Thyroid gland (tissue), 4 donors: Measurements from ENCODE around the gene WWTR1.

Experiments
- POLR2A ChIP-seq, 2 donors: fragments of 450-650 bp; IDR thresholded peaks; one replicate each; pipeline ENCODE4 v1.6.1; 2017; ENCODE audit warnings: antibody characterized with exemption in 2 of 2, mild to moderate bottlenecking in 2 of 2, moderate library complexity in 1 of 2
- TF ChIP-seq, protein P1 (sequence below), 6 experiments: fragments of 200-600 bp in 3 of 6; fragments of 450-650 bp in 3 of 6; sonication (generic) in 3 of 6; IDR thresholded peaks; one replicate each; pipeline ENCODE4 v1.5.1; 2016 to 2019; ENCODE audit warnings: antibody characterized with exemption in 6 of 6, mild to moderate bottlenecking in 2 of 6, inconsistent platforms in 1 of 6, moderate library complexity in 1 of 6

DNA sequence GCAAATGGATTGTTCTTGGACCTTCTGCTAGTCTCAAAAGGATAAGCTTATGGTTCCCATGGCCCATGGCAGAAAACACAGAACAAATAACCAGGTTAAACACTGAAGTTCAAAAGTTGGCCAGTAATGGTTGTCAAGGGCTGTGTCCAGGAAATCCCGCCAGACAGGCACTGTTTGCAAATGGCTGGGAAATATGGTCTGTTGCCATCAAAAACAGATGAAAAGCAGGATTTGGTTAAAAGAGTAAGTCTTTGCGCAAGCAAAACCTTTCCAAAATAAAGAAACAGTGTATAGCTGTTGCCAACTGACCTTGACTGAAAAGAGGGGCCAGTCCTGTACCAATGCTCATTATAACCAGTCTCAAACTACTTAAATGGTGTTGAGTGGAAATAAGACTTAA, 58.6 kb downstream of the WWTR1 start:
- TF ChIP-seq, protein P1, sequence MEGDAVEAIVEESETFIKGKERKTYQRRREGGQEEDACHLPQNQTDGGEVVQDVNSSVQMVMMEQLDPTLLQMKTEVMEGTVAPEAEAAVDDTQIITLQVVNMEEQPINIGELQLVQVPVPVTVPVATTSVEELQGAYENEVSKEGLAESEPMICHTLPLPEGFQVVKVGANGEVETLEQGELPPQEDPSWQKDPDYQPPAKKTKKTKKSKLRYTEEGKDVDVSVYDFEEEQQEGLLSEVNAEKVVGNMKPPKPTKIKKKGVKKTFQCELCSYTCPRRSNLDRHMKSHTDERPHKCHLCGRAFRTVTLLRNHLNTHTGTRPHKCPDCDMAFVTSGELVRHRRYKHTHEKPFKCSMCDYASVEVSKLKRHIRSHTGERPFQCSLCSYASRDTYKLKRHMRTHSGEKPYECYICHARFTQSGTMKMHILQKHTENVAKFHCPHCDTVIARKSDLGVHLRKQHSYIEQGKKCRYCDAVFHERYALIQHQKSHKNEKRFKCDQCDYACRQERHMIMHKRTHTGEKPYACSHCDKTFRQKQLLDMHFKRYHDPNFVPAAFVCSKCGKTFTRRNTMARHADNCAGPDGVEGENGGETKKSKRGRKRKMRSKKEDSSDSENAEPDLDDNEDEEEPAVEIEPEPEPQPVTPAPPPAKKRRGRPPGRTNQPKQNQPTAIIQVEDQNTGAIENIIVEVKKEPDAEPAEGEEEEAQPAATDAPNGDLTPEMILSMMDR (IDR thresholded peaks at IDR 0.05) = no peak
- no peak for TF ChIP-seq POLR2A (IDR thresholded peaks at IDR 0.05)
